Transverse colon (tissue), 4 donors: Measurements from ENCODE around the gene METAP1. TPM values are rescaled to one million over a fixed set of nuclear protein-coding genes. Genes with fewer than 3 reads are reported as not detected.

Source experiments
- DNase-seq: peaks from one replicate; pipeline ENCODE4 v3.0.0-alpha.2; 2019
- H3K27ac ChIP-seq, 4 donors: fragments of 200-600 bp; sonication (generic); 2 replicates each; pipeline ENCODE4 v1.5.1; 2016 to 2018; ENCODE audit warnings: inconsistent platforms in 4 of 4
- H3K27me3 ChIP-seq: fragments of 200-600 bp; sonication (generic); 2 replicates; pipeline ENCODE4 v1.5.1; 2017; ENCODE audit warnings: inconsistent platforms
- H3K36me3 ChIP-seq, 4 donors: fragments of 200-600 bp; sonication (generic); 2 replicates each; pipeline ENCODE4 v1.5.1; 2017 to 2019; ENCODE audit warnings: inconsistent platforms in 4 of 4
- H3K4me1 ChIP-seq, 4 donors: fragments of 200-600 bp; sonication (generic); 2 replicates each; pipeline ENCODE4 v1.5.1; 2017 to 2020; ENCODE audit warnings: inconsistent platforms in 4 of 4
- H3K4me3 ChIP-seq, 4 donors: fragments of 200-600 bp; sonication (generic); 1 replicate in 1 of 4; 2 replicates in 3 of 4; pipeline versions ENCODE4 v1.5.1 to v1.6.1; 2017 to 2019; ENCODE audit warnings: inconsistent platforms in 4 of 4
- H3K9me3 ChIP-seq, 2 donors: fragments of 200-600 bp; sonication (generic); 2 replicates each; pipeline ENCODE4 v1.5.1; 2017 to 2019; ENCODE audit warnings: inconsistent platforms in 2 of 2
- CTCF ChIP-seq, 5 experiments: fragments of 200-600 bp in 3 of 5; fragments of 450-650 bp in 2 of 5; sonication (generic) in 3 of 5; IDR thresholded peaks; 1 replicate in 2 of 5; 2 replicates in 3 of 5; pipeline ENCODE4 v1.5.1; 2016 to 2017; ENCODE audit warnings: antibody characterized with exemption in 5 of 5, inconsistent platforms in 3 of 5, mild to moderate bottlenecking in 2 of 5, moderate library complexity in 1 of 5
- EP300 ChIP-seq: sonication (generic); formaldehyde crosslinking; IDR thresholded peaks from one replicate; pipeline ENCODE4 v1.6.1; 2017; ENCODE audit warnings: antibody characterized with exemption, low read depth
- POLR2A ChIP-seq: fragments of 450-650 bp; IDR thresholded peaks from one replicate; pipeline ENCODE4 v1.6.1; 2016; ENCODE audit warnings: antibody characterized with exemption, mild to moderate bottlenecking, moderate library complexity
- POLR2AphosphoS5 ChIP-seq, 3 donors: sonication (generic); formaldehyde crosslinking; IDR thresholded peaks; one replicate each; pipeline ENCODE4 v1.6.1; 2016; ENCODE audit warnings: antibody characterized with exemption in 3 of 3
- WGBS, 2 donors: methylation state at CpG; one replicate each; pipeline ENCODE4 v1.1.5; 2018; ENCODE audit warnings: low coverage in 1 of 2; 5-methylcytosine and 5-hydroxymethylcytosine counted together
- in situ Hi-C, 4 donors: fragments of 200-750 bp; cut with MboI; loops; one replicate each; pipeline versions ENCODE4 v1.15.0 to v1.15.1; 2017; ENCODE audit warnings: low sequenced_read_pairs in 3 of 4, low pct_ligation_motif_present in 1 of 4, low pct_unique_long_range_greater_than_20kb in 1 of 4
- intact Hi-C: fragments of 100-400 bp; cut with DNase I; formaldehyde crosslinking; loops from one replicate; pipeline ENCODE4 v1.15.1; 2023; ENCODE audit warnings: low total_unique reads
- total RNA-seq, 4 donors: library from RNA; depleted of rRNA; stranded (reverse); fragments of >200 nt; gene quantifications; one replicate each; pipeline ENCODE4 v1.1.0, GENCODE V29; 2016

The METAP1 gene
- total RNA-seq, 4 donors from 2014 or later: 34.8 to 66.1 (median 55.9) TPM

GRCh38 chr4:99038213-99038612 is 42.7 kb downstream of the METAP1 start:
- H3K4me1 ChIP-seq: no peaks in the 10 kb centered on the region
- H3K36me3 ChIP-seq: peaks cover 0 to 29% (median 0%) of the 10 kb centered on the region in 4 donors
- H3K27ac ChIP-seq: no peak overlapping the region
- H3K27me3 ChIP-seq: no peaks in the 10 kb centered on the region
- in situ Hi-C loops (no loop called here), intact Hi-C loops (no loop called here)
- TF ChIP-seq CTCF (IDR thresholded peaks at IDR 0.05): no peak
- no peak for TF ChIP-seq EP300
- no peak for TF ChIP-seq POLR2AphosphoS5 (IDR thresholded peaks at IDR 0.05)
- no peak for TF ChIP-seq POLR2A
- DNase-seq: no peak
- WGBS, 2 donors: 94 to 100% methylated on average over 1 of the region's 1 CpG
- H3K9me3 ChIP-seq: peaks cover 11 to 15% of the 10 kb centered on the region in 2 donors
- H3K4me3 ChIP-seq: no peak overlapping the region

- peaks cover 2% of the 10 kb centered on the region in 2 donors for H3K9me3 ChIP-seq
- WGBS, 2 donors: 73 to 78% methylated on average over 2 of the region's 2 CpGs
- no peak overlapping the region for H3K27ac ChIP-seq
- no peak for DNase-seq
- TF ChIP-seq POLR2A: no peak
- TF ChIP-seq CTCF (IDR thresholded peaks at IDR 0.05): no peak
- TF ChIP-seq POLR2AphosphoS5 (IDR thresholded peaks at IDR 0.05): no peak
- no peak for TF ChIP-seq EP300
- intact Hi-C loops: no loop called here
- no peaks in the 10 kb centered on the region for H3K4me1 ChIP-seq
- in situ Hi-C loops: no loop called here
- no peaks in the 10 kb centered on the region for H3K27me3 ChIP-seq
- no peak overlapping the region for H3K4me3 ChIP-seq
- H3K36me3 ChIP-seq: peaks cover 0 to 29% (median 0%) of the 10 kb centered on the region in 4 donors
Measured at GRCh38 chr4:99043346-99043745, 47.8 kb downstream of the METAP1 start.

- Histone ChIP-seq H3K4me3 (no peak overlapping the region), H3K27ac (no peak overlapping the region), H3K4me1 (no peaks in the 10 kb centered on the region), H3K27me3 (no peaks in the 10 kb centered on the region), H3K9me3 (no peaks in the 10 kb centered on the region), H3K36me3 (peaks cover 0 to 20% (median 0%) of the 10 kb centered on the region in 4 donors)
- in situ Hi-C loops (no loop called here), intact Hi-C loops (no loop called here)
- TF ChIP-seq EP300 (no peak), POLR2AphosphoS5 (IDR thresholded peaks at IDR 0.05) (no peak), POLR2A (no peak), CTCF (IDR thresholded peaks at IDR 0.05) (no peak)
- WGBS, 2 donors: 80 to 84% methylated on average over 2 of the region's 2 CpGs
- DNase-seq: no peak
Measured at GRCh38 chr4:99047710-99048109, 52.2 kb downstream of the METAP1 start.

- H3K4me1 ChIP-seq: peaks cover 0 to 9% (median 3%) of the 10 kb centered on the region in 4 donors
- H3K27me3 ChIP-seq: no peaks in the 10 kb centered on the region
- H3K27ac ChIP-seq: no peak overlapping the region
- intact Hi-C loops (no loop called here), in situ Hi-C loops (loop anchor here in 3 of 4 donors (10.0 to 25.0 kb wide), 3 partner anchors 48 to 591 kb away; partner anchors contain the start of gene METAP1 (in 2 of the 3))
- peaks cover 0 to 22% (median 1%) of the 10 kb centered on the region in 4 donors for H3K36me3 ChIP-seq
- H3K4me3 ChIP-seq: no peak overlapping the region
- TF ChIP-seq CTCF (IDR thresholded peaks at IDR 0.05) (no peak), EP300 (no peak), POLR2AphosphoS5 (IDR thresholded peaks at IDR 0.05) (no peak), POLR2A (no peak)
- no peaks in the 10 kb centered on the region for H3K9me3 ChIP-seq
- no peak for DNase-seq
Measured at GRCh38 chr4:99052902-99053301, 57.4 kb downstream of the METAP1 start.
